HG03457 (cell line): ENCODE measurements around the gene ELOVL5.
"Not testable (repeated sequence)": the region's sequence is repeated elsewhere in the genome, so short reads cannot be mapped to it uniquely, and the experiment has no call there.

Source experiments
- ATAC-seq: cut with Tn5 transposase; IDR thresholded peaks from one replicate; pipeline ENCODE4 v1.9.1; 2021; ENCODE audit warnings: moderate number of reproducible peaks; ENCODE audit not compliant: unreplicated experiment

The ELOVL5 gene

DNA sequence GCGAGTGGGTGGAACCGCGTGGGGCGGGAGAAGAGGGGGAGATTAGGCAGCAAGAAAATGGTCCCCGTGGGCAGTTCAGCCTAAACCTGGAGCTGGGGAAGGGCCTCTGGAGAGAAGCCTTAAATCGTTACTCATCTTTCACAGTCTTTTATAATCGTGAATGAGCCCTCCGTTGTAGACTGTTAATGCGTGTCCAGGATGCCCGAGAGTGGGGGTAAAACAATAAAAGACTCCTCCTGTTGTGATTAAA, 11.0 kb upstream of the ELOVL5 start:
- ATAC-seq = no peak

DNA sequence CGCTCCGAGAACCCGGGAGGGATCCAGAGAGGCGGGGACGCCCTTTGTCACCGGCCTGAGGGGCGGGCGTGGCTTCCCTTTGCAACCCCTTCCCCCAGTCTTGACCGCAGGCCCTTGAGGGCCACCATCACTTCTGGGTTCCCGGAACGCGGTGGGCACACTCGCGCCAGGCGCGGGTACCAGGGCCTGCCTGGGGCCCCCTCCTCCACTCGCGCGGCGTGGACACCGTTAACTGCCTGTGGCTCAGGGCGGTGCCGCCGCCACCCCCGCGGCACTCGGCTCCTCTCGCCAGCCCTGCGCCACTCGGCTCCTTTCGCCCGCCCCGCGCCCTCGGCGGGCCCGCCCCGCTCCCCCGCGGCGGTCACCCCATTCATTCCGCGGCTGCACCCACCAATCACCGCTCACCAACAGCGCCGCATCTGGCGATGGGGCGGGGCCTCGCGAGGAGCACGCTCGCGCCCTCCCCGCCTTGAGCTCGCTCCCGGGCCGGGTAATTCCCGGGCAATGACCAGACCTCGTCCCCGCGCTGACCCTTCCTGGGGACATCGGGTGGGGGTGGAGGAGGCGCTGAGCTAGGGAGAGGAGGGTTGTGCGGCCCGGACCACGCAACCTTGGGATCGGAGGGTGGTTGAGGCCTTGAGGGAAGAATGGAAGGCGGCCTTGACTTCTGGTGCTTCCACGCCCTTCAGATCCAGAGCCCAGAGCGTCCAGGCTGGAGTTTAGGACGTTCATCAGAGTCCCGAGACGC, 10.5 kb upstream of the ELOVL5 start:
- ATAC-seq = peak; percentile 90

DNA sequence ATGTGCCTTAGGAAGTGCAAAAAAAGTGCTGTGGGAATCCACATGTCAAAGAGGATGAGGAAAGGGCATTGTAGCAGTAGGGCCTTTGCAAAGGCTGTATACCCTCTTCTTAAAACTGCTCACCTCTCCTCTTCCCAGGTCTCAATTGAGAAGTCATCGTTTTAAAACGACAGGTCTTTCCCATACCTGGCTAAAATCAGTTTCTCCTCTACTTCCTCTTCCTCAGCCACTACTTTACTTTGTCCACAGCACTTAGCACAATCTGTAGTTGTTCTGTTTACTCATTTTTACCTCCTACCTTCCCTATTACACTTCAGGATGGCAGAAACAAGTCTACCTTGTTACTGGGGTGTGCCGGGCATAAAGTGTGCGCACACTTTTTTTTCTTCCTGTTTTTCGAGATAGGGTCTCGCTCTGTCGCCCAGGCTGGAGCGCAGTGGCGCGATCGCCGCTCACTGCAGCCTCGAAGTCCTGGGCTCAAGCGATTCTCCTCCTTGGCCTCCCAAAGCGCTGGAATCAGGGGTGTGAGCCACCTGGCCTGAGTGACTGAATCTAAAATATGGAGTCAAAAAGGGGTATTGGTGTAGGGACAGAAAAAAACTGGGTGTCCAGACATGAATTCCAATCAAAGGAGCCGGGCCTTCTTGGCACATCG, 9.8 kb upstream of the ELOVL5 start:
- ATAC-seq = no peak

DNA sequence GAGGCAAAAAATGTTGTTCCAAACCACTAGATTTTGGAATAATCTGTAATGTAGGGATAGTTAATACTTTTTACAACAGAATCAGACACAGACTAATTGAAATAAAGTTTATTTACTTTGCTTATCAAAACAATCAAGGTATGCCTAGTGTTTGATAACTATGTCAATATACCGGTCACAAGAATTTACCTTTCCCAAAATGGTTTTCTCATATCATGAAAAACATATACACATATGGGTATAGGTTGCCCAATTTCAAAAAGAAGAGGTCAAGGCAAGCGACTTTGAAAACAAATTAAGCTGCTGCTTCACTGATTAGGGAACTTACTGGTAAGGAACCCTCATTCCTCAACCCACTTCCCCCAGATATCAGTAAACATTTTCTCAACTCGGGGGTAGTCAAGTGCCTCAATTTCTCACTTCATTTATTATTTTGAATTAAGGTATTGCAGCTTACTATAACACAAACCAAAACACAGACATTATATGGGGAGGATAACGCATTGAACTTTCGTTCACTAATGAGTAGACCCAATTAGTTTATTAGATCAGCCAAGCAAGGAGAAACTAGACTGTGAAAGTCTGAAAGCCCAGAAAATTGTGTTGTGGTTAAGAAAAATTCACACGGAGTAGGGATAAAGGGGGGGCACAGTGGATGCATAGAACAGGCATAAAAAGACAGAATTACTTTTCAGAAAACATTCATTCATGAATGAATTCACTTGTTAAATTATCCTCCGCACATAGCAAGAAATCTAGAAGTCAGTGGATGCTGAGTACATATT, 9.0 kb upstream of the ELOVL5 start:
- ATAC-seq = no peak

DNA sequence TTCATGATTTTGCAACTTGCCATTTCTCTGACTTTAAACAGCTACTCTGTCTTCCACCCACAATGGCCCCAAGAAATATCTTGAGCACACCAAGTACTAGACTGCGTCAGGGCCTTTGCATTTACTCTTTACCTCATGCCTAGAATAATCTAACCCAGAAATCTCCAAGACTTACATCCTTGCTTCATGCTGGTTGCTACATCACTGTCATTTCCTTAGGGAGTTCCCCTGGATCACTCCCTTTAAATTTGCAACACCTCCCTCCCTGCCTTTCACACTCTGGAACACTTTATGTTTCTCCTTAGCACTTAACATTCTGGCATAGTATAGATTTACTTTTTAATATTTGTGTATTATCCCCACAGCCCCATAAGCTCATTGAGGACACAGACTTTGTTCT, 4.9 kb upstream of the ELOVL5 start:
- no peak for ATAC-seq

DNA sequence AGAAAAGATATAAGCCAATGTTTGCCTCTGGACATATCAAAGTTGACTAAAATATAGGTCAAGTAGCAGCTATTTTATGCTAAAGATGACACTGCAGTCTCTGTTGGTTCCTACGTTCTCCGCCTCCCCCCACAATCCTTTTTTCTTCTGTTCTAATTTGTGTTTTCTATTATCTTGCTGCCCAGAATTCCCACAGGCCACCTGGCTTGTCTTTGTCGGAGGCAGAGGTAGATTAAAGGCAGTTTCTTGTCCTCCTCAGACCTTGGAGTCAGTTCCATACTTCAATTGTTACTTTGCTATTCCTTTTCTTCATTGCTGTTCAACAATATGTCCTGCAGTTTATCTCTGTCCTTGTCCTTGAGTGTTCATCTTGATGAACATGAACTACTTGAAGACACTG, 3.6 kb upstream of the ELOVL5 start:
- no peak for ATAC-seq

DNA sequence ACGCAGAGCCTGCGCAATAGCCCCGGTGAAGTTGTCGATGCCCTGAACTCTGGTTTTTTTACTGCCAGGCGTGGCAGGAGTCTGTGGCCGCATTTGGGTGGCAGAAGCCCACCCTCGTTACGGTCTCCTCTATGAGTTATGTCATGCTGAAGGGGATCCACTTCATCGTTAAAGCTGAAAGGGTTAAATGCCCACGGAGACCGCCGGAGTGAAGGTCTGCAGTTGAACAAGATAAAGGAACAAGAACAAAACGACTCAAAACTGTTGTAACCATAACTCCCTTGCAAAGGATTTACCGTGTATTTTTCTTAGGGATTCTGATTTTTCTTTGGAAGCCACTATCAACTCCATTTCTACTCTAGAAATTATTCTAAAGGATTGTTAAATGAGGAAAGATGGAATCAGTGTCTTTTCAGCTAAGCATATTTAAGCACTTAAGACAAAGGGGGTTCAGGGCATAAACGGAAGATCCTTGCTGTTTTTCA, 501 bp upstream of the ELOVL5 start:
- ATAC-seq = no peak

DNA sequence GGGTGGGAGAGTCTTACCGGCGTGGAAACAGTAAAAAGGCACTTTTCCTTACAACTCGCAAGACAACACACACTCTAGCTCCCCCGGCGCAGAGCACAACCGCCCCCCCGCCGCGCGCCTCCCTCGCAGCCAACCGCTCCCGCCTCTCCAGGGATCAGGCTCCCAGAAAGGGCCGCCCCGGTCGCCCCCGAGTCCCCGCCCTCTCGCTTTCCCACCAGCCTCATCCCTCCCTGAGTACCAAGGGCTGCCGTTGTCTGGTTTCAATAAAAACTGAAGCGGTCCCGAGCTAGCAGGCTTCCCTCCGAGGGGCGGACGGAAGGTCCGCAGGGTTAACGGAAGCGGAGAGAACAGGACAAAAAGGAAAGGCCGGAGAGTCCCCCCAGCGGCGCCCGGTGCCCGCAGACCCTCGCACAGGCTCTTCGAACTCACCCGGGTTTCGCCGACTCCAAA, 804 bp downstream of the ELOVL5 start:
- peak; percentile 16 for ATAC-seq

DNA sequence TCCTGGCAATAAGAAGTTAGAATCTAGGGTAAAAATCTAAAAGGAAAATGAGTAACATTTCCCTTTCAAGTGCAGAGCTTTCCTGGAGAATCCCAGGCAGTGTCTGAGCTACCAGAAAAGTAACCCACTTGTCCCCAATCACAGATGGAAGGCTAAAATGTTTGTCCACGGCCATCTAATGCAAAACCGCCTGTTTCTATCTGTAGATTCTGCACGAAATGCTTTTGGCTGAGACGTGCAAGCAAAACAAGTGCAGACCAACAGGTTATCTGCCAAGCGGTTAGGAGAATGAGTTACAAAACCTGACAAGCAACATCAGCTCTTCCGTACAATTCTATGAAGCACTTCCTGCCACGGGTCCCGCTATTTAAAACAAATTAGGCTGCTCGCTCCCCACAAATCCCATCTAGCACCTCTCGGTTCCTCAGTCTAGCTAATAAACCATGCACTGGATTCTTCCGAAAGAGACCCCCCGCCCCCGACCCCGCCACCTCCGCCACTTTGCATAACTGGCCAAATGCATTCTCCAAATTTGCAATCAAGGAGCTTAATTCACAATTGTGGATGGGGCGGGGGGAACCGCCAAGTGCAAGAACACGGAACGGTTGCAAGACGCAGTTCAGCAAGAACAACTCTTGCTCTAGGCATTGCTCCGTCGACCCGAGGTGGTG, 1.4 kb downstream of the ELOVL5 start:
- peak; percentile 29 for ATAC-seq

DNA sequence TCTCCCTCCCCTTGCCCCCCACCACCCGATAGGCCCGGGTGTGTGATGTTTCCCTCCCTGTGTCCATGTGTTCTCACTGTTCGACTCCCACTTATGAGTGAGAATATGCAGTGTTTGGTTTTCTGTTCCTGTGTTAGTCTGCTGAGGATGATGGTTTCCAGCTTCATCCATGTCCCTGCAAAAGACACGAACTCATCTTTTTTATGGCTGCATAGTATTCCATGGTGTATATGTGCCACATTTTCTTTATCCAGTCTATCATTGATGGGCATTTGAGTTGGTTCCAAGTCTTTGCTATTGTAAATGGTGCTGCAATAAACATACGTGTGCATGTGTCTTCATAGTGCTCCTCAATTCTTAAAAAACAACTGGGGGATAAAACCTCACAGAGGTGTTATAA, 2.7 kb downstream of the ELOVL5 start:
- ATAC-seq = not testable (repeated sequence)

DNA sequence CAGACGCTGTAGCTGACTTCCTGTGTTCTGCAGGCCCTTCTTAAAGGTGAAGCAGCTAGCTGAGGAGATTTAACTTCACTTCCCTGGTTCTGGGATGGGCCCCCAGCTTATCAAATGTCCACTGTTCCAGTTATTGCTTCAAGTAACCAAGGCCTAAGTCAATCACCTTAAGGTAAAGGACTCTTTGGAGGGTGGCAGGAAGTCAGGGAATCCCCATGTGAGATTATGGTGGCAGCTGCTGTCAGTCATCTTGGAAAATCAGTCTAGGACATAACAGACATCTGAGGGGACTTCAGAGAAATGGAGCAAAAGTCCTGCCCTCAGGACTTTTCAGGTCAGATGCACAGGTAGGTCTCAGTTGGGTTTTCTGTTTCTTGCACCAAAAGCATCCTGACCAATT, 3.8 kb downstream of the ELOVL5 start:
- ATAC-seq = no peak

DNA sequence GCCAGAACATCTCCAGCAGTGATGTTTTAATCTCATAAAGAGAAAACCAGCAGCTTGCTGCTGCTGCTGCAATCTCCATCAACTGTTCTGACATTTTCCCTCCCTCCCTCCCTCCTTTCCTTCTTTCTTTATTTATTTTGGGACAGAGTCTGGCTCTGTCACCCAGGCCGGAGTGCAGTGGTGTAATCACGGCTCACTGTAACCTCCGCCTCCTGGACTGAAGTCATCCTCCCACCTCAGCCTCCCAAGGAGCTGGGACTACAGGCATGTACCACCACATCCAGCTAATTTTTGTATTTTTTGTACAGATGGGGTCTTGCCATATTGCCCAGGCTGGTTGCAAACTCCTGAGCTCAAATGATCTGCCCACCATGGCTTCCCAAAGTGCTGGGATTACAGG, 5.7 kb downstream of the ELOVL5 start:
- ATAC-seq = no peak

DNA sequence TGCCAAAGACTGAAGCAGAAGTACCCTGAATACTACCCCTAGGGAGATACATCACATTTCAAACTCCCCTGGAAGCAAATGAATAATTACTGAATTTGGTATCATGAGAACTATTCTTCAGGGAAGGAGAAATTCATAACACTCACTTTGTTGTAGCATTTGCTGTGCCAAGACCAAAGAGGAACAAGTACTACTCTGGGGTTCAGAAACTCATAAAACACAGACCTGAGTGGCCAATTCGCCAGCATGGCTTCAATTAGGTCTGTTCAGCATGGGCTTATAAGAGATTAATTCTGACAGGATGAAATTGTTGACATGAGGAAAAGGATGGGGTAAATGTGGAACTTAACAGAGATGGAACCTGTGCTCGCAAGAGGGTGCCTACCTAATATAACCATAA, 6.5 kb downstream of the ELOVL5 start:
- no peak for ATAC-seq

DNA sequence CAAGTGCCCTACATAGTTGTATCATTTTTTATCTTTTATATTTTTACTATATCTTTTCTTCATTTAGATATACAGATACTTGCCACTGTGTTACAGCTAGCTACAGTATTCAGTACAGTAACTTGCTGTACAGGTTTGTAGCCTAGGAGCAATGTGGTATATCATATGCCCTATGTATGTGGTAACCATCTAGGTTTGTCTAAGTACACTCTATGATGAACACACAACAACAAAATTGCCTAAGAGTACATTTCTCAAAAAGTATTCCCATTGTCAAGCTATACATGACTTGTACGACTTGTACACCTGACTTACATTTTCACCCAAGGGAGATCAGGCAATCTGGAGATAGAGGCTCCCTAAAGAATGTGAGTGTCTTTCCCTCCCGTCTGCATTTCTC, 8.2 kb downstream of the ELOVL5 start:
- no peak for ATAC-seq

DNA sequence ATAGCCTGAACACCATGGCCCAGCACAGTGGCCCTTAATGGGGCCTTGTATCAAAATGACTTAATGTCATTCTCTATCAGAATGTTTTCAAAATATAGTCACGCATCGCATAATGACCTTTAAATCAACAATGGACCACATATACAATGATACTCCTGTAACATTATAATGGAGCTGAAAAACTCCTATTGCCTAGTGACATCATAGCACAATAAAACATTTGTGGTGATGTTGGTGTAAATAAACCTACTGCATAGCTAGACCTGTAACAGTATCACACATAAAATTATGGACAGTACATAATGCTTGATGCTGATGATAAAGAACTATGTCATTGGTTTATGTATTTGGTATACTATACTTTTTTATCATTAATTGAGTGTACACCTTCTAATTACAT, 9.3 kb downstream of the ELOVL5 start:
- no peak for ATAC-seq

DNA sequence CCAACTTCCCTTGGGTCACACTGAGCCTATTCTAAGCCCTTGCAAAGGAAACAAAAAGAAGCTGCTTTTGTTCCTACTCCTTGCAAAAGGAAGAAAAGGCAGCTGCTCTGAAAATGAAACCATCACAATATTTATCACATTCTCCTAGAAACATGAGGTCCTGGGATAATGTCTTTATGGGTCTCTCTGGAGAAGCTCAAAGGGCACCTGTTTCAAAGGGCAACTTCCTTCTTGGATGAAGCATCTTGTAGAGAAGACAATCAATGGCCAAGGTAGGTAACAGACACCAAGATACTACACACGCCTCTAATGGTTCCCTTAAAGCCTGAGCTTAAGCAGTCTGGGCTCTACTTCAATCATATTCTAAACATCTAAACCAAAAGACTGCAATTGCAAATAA, 10.4 kb downstream of the ELOVL5 start:
- ATAC-seq = no peak

DNA sequence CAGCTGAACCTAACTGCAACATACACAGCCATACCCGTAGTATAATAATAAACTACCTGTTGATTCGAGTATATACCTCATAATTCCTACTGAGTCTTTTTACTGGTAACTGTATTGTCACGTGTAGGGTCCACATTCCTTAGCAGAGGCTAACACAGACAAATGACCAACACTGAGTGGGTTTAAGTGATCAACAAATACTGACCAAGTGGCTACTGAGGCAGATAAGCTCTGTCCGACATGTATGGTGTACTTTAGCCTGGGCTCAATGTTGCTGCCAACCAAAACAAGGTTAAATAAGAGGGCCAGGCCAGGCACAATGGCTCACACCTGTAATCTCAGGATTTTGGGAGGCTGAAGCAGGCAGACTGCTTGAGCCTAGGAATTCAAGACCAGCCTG, 12.7 kb downstream of the ELOVL5 start:
- no peak for ATAC-seq

DNA sequence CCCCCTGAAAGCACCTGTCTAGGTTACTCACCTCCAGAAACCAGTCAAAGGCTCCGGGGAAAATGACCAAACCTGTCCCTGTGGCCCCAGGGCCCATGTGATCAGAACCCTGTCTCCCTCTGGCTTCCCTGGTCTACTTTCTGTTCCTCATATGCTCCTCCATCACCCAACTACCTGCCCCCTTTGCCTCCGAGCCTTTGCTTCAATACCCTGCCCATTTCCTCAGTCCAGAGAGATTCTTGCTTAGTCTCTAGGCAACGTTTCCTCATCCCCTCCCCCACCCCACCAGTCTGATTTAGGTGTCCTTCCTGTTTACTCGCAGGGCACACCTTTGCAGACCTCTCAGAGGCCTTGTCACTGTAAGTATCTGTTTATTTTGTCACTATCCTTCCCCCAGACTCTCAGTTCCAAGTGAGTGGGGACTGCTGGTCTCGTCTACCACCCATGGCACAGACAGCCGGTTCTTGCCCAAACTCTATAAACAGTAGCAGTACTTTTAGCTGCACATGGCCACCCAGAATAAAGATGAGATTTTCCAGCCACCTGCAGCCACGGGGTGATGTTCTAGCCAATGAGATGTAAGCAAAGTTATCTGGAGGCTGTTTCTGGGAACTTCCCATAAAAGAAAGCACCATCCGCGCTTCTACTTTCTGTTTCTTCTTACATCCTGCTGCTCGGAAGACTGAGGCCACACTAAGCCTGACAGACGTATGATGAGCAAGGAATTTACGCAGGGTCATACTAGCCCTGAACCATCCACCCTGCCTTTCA, 13.3 kb downstream of the ELOVL5 start:
- peak; percentile 69 for ATAC-seq

DNA sequence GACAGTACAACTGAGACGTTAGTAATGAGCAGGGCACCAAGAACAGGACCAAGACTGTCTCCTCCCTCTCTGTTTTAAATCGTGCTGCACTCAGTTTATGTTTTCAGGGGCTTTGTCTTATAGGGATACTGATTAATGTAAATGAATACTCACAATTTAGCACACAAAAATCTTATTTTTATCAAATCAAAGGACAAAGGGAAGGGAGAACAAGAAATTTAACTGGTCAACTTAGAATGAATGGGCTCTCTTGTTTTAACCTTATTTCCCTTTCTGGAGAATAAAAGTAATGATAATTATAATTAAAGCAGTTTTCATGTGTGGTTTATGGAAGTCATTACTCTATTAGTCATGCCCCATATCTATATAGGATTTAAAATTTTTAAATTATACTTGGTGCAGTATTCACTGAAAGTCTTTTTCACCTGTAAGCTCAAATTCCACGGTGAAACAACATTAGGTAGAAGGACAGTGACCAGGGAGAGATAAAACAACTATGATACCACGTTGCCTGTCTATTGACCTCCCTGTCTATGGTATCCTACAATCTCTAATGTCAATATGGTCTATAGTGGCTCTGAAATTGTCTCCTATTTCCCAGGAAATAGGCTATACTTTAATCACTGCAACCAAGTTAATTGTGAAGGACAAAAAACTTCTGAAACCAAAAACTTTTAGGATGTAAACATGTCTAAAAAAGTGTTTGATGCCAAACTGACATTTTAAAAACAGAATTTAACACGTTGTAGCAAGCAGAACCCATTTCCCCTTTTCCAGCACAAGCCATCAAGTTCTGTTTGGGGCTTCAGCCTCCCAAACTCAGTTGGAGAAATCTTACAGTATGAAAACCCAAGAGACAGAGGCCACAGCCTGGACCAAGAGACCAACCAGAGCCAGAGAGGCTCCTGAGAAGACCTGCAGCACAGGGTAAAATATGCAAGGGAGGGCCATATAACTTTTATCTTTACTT, 15.0 kb downstream of the ELOVL5 start:
- ATAC-seq = no peak

DNA sequence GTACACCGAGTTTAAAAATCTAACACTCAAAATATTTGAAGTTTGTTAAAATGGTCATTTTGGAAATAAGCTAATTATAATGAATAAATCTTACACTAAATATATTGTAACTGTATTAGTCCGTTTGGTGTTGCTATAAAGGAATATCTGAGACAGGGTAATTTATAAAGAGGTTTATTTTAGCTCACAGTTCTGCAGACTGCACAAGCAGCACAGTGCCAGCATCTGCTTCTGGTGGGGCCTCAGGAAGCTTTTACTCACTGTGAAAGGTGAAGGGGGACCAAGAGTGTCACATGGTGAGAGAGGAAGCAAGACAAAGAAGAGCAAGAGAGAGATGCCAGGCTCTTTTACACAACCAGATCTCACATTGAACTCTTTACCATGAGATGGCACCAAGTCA, 17.1 kb downstream of the ELOVL5 start:
- ATAC-seq = no peak
